T-helper 1 cell treated with Interleukin-12 subunit alpha and Interleukin-12 subunit beta and Interleukin-4 antibody, amounts not matched to agents 30 μg/mL and 1 μg/mL, for 36 hours (primary cell): ENCODE results near the gene KHK.
"Not testable (repeated sequence)": the region's sequence is repeated elsewhere in the genome, so short reads cannot be mapped to it uniquely, and the experiment has no call there.

Experiments
- H3K27ac Mint-ChIP-seq: one replicate; pipeline ENCODE4 v1.8.0; 2021; ENCODE audit warnings: mild to moderate bottlenecking, mixed read lengths
- H3K27me3 Mint-ChIP-seq: one replicate; pipeline ENCODE4 v1.8.0; 2021; ENCODE audit warnings: low read depth, mixed read lengths
- H3K36me3 Mint-ChIP-seq: one replicate; pipeline ENCODE4 v1.8.0; 2021; ENCODE audit warnings: low read depth, mixed read lengths
- H3K4me1 Mint-ChIP-seq: one replicate; pipeline ENCODE4 v1.8.0; 2021; ENCODE audit warnings: low read depth, mixed read lengths
- H3K4me3 Mint-ChIP-seq: one replicate; pipeline ENCODE4 v1.8.0; 2021; ENCODE audit warnings: mild to moderate bottlenecking, moderate library complexity, mixed read lengths
- H3K9me3 Mint-ChIP-seq: one replicate; pipeline ENCODE4 v1.8.0; 2021; ENCODE audit warnings: mixed read lengths

Gene KHK

GRCh38 chr2:27094353-27094984 is 7.9 kb downstream of the KHK start:
- no peak overlapping the region for H3K27ac Mint-ChIP-seq
- H3K4me1 Mint-ChIP-seq = peaks cover 18% of the 10 kb centered on the region
- H3K27me3 Mint-ChIP-seq = no peaks in the 10 kb centered on the region

GRCh38 chr2:27095427-27095744 is 8.8 kb downstream of the KHK start:
- Mint-ChIP-seq H3K36me3 (peaks cover 9% of the 10 kb centered on the region), H3K27ac (peak overlapping the region; percentile 45), H3K9me3 (no peaks in the 10 kb centered on the region), H3K27me3 (no peaks in the 10 kb centered on the region), H3K4me3 (peak overlapping the region; percentile 37), H3K4me1 (peaks cover 14% of the 10 kb centered on the region)

More at GRCh38 chr2:27094353-27094984, 7.9 kb downstream of the KHK start:
- Mint-ChIP-seq H3K4me3 (no peak overlapping the region), H3K36me3 (peaks cover 7% of the 10 kb centered on the region), H3K9me3 (no peaks in the 10 kb centered on the region)

- Mint-ChIP-seq H3K27ac (peak overlapping the region; percentile 63), H3K4me1 (peaks cover 14% of the 10 kb centered on the region), H3K27me3 (no peaks in the 10 kb centered on the region), H3K4me3 (peak overlapping the region; percentile 37), H3K36me3 (peaks cover 9% of the 10 kb centered on the region), H3K9me3 (no peaks in the 10 kb centered on the region)
Measured at GRCh38 chr2:27095745-27096651, 9.4 kb downstream of the KHK start.

- Mint-ChIP-seq H3K4me1 (peaks cover 14% of the 10 kb centered on the region), H3K27me3 (no peaks in the 10 kb centered on the region), H3K4me3 (no peak overlapping the region), H3K27ac (peak overlapping the region; percentile 22), H3K36me3 (peaks cover 9% of the 10 kb centered on the region), H3K9me3 (no peaks in the 10 kb centered on the region)
Measured at GRCh38 chr2:27096748-27097297, 10.3 kb downstream of the KHK start.

GRCh38 chr2:27097341-27097740 is 10.8 kb downstream of the KHK start:
- H3K27me3 Mint-ChIP-seq = no peaks in the 10 kb centered on the region
- peaks cover 9% of the 10 kb centered on the region for H3K36me3 Mint-ChIP-seq
- no peaks in the 10 kb centered on the region for H3K9me3 Mint-ChIP-seq
- no peak overlapping the region for H3K27ac Mint-ChIP-seq
- no peak overlapping the region for H3K4me3 Mint-ChIP-seq
- peaks cover 14% of the 10 kb centered on the region for H3K4me1 Mint-ChIP-seq

GRCh38 chr2:27099334-27099955 is 12.9 kb downstream of the KHK start:
- no peak overlapping the region for H3K4me3 Mint-ChIP-seq
- H3K4me1 Mint-ChIP-seq = peaks cover 14% of the 10 kb centered on the region
- H3K36me3 Mint-ChIP-seq = peaks cover 7% of the 10 kb centered on the region
- H3K27me3 Mint-ChIP-seq = no peaks in the 10 kb centered on the region
- no peaks in the 10 kb centered on the region for H3K9me3 Mint-ChIP-seq
- H3K27ac Mint-ChIP-seq = no peak overlapping the region

GRCh38 chr2:27100036-27100435 is 13.5 kb downstream of the KHK start:
- Mint-ChIP-seq H3K36me3 (peaks cover 7% of the 10 kb centered on the region), H3K4me3 (no peak overlapping the region), H3K4me1 (peaks cover 14% of the 10 kb centered on the region), H3K27ac (no peak overlapping the region), H3K27me3 (no peaks in the 10 kb centered on the region), H3K9me3 (no peaks in the 10 kb centered on the region)

GRCh38 chr2:27102329-27102728 is 15.8 kb downstream of the KHK start:
- Mint-ChIP-seq H3K27me3 (no peaks in the 10 kb centered on the region), H3K27ac (no peak overlapping the region), H3K4me1 (peaks cover 3% of the 10 kb centered on the region), H3K36me3 (peaks cover 7% of the 10 kb centered on the region), H3K9me3 (no peaks in the 10 kb centered on the region), H3K4me3 (no peak overlapping the region)

GRCh38 chr2:27105981-27106380 is 19.4 kb downstream of the KHK start:
- Mint-ChIP-seq H3K27ac (no peak overlapping the region), H3K4me1 (no peaks in the 10 kb centered on the region), H3K27me3 (peaks cover 3% of the 10 kb centered on the region), H3K4me3 (no peak overlapping the region), H3K36me3 (no peaks in the 10 kb centered on the region), H3K9me3 (no peaks in the 10 kb centered on the region)

- no peaks in the 10 kb centered on the region for H3K4me1 Mint-ChIP-seq
- H3K4me3 Mint-ChIP-seq = no peak overlapping the region
- H3K36me3 Mint-ChIP-seq = no peaks in the 10 kb centered on the region
- H3K27ac Mint-ChIP-seq = no peak overlapping the region
- no peaks in the 10 kb centered on the region for H3K9me3 Mint-ChIP-seq
- H3K27me3 Mint-ChIP-seq = peaks cover 3% of the 10 kb centered on the region
Measured at GRCh38 chr2:27108221-27108620, 21.6 kb downstream of the KHK start.

GRCh38 chr2:27109083-27109482 is 22.5 kb downstream of the KHK start:
- no peak overlapping the region for H3K4me3 Mint-ChIP-seq

GRCh38 chr2:27110603-27111352 is 24.2 kb downstream of the KHK start:
- H3K27me3 Mint-ChIP-seq = not testable (repeated sequence)

More at GRCh38 chr2:27109083-27109482, 22.5 kb downstream of the KHK start:
- Mint-ChIP-seq H3K27ac (no peak overlapping the region), H3K27me3 (peaks cover 3% of the 10 kb centered on the region), H3K4me1 (no peaks in the 10 kb centered on the region), H3K9me3 (no peaks in the 10 kb centered on the region), H3K36me3 (no peaks in the 10 kb centered on the region)

GRCh38 chr2:27111392-27112078 is 25.0 kb downstream of the KHK start:
- not testable (repeated sequence) for H3K36me3 Mint-ChIP-seq, H3K9me3 Mint-ChIP-seq

More at GRCh38 chr2:27110603-27111352, 24.2 kb downstream of the KHK start:
- H3K36me3 Mint-ChIP-seq, H3K9me3 Mint-ChIP-seq, H3K27ac Mint-ChIP-seq, H3K4me3 Mint-ChIP-seq, H3K4me1 Mint-ChIP-seq: not testable (repeated sequence)

GRCh38 chr2:27115519-27115918 is 28.9 kb downstream of the KHK start:
- H3K4me1 Mint-ChIP-seq = peaks cover 3% of the 10 kb centered on the region
- H3K27me3 Mint-ChIP-seq = peaks cover 38% of the 10 kb centered on the region
- no peaks in the 10 kb centered on the region for H3K36me3 Mint-ChIP-seq
- H3K4me3 Mint-ChIP-seq = no peak overlapping the region
- no peaks in the 10 kb centered on the region for H3K9me3 Mint-ChIP-seq
- no peak overlapping the region for H3K27ac Mint-ChIP-seq

More at GRCh38 chr2:27111392-27112078, 25.0 kb downstream of the KHK start:
- H3K4me1 Mint-ChIP-seq, H3K27ac Mint-ChIP-seq, H3K27me3 Mint-ChIP-seq, H3K4me3 Mint-ChIP-seq: not testable (repeated sequence)
